RKO (cell line): ENCODE results near the gene COL15A1.

Experiments
- DNase-seq: peaks from one replicate; pipeline ENCODE4 v3.0.0-alpha.2; 2016; ENCODE audit warnings: low spot score

Gene COL15A1

DNA sequence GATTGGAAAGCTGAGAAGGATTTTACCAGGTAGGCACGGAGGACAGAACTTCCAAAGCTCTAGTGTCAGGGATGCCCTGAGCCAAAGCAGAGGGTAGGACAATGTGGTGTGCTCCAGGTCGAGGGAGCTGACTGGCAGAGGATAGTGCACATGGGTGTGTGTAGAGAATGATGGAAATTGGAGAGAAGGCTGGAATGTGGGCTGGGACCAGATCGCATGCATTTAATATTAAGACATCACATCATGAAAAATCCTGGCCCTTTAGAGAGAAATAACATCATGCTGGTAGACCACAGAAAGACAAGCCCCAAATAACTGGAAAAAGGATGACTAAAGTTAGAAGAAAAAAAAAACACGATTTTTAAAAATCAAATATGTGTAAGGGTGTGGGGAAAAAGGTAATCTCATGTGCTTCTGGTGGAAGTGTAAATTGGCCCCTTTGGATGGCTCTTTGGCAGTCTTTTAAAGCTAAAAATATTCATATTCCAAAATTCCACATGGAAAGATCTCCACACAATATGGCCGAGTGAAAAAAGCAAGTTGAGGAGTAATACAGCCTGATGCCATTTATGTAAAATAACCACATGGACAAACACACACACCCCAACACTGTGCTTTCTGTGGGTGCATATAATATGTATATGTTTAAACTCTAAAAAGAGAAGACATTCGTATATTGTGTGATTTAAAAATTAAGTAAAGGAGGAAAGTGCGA is 94.2 kb downstream of the COL15A1 start:
- no peak for DNase-seq

- no peak for DNase-seq
These were observed 94.7 kb downstream of the COL15A1 start for GRCh38 chr9:99038484-99038820.

DNA sequence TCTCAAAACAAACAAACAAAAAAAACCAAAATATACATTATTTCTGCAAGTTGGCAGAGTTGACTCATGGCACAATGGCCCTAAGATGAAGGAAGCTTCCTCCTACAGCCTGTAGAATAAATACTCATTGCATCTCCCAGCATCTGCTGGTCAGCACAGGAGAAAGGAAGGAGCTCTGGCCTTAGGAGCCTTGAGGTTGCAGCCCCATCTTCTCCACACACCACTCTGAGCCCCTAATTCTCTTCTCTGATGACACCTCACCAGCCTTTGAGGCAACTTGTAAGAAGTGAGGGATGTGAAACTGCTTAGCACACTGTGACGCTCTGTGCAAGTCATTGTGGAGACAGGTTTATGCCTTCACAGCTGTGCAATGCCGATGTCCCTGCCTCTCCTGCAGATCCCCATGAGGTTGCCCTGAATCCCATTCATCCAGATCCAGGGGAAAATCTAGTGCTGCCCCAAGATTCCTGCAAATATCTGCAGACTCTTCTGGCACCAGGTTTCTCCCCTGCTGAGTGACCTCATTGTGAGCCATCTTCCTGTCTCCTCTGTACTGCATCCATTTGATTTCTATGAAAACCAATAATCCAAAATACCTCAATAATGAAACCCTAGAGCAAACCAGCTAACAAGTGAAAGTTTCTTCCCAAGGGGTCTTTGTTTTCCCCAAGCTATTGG is 95.9 kb downstream of the COL15A1 start:
- no peak for DNase-seq

DNA sequence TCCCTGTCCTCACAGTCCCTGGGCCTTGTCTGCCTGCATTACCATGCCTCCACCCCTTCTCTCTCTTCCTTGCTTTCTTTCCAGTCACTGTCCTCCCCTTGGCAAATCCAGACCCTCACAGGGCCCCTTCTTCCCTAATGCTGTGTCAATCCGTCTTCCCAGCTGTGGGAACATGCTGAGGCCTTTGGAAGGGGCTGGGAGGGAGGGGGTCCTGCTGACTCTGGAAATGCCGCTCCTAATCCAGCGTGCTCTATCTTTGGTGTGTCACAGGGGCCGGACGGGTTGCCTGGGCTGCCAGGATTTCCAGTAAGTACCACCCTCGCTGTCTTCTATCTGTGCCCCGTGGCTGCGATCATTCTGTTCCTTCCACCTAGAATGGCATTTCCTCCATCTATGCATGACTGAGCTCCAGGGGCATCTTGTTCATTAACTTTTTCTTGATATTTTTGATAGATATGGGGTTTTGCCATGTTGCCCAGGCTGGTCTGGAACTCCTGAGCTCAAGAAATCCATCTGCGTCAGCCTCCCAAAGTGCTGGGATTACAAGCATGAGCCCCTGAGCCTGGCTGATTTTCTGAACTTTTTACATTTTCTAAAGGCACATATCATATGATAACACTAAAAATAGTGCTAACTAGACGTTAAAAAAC is 96.7 kb downstream of the COL15A1 start:
- DNase-seq = no peak

- no peak for DNase-seq
These were observed 97.3 kb downstream of the COL15A1 start for GRCh38 chr9:99040911-99041582.

- DNase-seq = no peak
These were observed 97.9 kb downstream of the COL15A1 start for GRCh38 chr9:99041618-99042017.

- DNase-seq = no peak
These were observed 98.9 kb downstream of the COL15A1 start for GRCh38 chr9:99042620-99043019.

DNA sequence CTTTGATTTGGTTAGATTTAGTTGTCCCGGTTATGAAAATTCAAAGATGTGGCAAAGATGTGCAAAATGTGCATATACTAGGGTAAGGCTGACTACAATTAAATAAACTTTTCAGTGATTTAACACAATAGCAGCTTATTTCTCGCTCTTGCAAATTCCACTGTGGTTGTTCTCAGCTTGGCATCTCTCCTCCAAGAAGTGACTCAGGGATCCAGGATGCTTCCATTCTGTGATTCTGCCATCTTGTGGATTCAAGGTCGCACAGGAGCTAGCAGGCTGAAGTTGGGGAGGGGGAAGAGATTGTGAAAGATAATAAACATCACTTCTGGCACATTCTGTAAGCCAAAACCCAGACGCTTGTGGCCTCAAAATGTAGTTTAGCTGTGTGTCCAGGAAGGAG is 101.1 kb downstream of the COL15A1 start:
- DNase-seq = peak; percentile 16

- no peak for DNase-seq
These were observed 102.4 kb downstream of the COL15A1 start for GRCh38 chr9:99046068-99046467.

- DNase-seq = no peak
These were observed 102.9 kb downstream of the COL15A1 start for GRCh38 chr9:99046542-99047071.

- DNase-seq = no peak
These were observed 105.5 kb downstream of the COL15A1 start for GRCh38 chr9:99049228-99049627.

- no peak for DNase-seq
These were observed 105.9 kb downstream of the COL15A1 start for GRCh38 chr9:99049641-99050040.

- DNase-seq = peak; percentile 19
These were observed 106.7 kb downstream of the COL15A1 start for GRCh38 chr9:99050292-99050911.

DNA sequence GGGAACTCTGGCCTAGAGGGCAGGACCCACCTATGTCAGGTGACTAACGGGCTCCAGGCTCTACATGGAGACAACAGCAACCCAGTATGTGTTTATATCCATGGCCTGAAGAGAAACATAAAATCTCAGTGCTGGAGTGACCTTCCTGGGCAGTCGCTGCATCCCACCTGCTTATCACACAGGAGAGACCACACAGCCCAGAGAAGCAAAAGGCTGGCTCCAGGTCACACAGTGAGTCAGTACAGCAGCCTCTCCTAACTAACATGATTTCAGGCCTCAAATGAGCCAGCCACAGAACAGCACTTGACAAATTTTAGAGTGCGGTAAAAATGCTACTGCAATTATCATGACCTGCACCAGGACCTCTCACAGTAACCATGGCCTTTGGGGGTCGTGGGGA is 107.2 kb downstream of the COL15A1 start:
- no peak for DNase-seq

- no peak for DNase-seq
These were observed 107.7 kb downstream of the COL15A1 start for GRCh38 chr9:99051406-99051805.

DNA sequence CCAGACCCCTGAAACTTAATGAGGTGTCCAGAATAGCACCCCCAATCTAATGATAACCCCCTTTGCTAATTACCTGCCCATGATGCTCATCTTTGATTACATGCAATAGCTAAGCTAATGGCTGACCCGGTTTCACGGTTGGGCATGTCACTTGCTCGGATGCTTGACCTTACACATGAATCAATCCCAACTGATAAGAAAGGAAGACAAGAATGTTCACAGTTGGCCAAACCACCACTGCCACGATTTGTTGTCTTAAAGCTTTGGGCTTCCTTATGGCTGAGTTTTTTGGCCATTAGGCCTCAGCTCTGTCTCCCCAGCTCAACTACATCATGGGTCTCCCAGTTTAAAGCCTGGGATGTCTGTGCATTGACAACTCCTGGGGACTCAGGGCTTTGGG is 108.1 kb downstream of the COL15A1 start:
- DNase-seq = no peak

DNA sequence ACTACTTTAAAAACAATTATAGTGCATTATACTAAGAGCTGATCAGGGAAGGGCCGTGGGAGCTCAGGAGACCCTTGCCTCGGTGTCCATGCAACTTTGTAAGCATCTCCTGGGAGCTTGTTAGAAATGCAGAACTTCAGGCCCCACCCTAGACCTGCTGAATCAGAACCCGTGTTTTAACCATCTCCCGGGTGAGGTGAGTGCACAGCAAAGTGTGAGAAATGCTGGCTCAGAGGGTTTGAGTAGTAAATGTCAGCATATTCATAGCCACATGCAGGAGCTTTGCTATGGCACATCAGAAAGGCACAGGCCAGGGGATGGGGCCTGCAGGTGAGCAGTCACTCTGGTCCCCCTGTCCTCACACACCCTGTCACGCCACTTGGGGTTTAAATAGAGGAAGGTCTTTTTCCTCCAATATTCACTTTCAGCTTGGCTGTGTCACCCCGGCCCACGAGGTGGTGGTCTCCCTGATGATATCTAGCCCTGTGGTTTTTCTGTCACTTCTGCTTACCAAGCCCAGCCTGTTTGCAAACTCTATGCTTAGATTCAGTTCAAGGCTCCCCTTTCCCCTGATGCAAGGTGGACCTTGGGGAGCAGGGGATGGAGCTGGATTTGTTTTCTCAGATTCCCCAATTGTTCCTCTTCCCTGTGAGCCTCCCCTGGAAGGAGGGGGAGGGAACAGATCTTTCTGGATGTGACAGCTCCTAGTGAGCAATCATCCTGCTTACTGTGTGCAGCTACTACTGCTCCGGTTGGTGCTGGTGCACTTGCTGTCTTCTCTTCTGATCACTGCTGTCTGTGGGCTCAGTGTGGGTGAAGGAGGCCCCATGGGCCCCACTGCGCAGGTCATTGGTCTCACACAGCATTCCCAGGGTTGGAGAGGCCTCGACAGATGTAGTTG is 109.4 kb downstream of the COL15A1 start:
- DNase-seq = no peak

- DNase-seq = no peak
These were observed 110.9 kb downstream of the COL15A1 start for GRCh38 chr9:99054581-99054980.

GRCh38 chr9:99055384-99055783 is 111.7 kb downstream of the COL15A1 start:
- DNase-seq = no peak

DNA sequence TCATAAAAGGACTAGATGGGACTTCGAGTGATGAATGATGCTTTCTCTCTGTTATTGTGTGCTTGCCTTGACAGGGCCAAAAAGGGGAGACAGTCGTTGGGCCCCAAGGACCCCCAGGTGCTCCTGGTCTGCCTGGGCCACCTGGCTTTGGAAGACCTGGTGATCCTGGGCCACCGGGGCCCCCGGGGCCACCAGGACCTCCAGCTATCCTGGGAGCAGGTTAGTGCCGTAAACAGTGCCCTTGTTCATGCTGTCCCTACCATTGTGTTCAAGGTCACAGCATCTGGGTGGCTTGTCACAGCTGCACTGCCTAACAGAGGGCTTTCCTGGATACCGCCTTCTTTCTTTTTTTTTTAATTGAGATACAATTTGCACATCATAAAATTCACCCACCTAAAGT is 112.5 kb downstream of the COL15A1 start:
- DNase-seq = no peak
